Activated CD4-positive, alpha-beta T cell treated with anti-CD3 and anti-CD28 coated beads, Interleukin-2, Interleukin-6, amounts not matched to agents 100 ng/mL and 50 ng/mL, durations not matched to agents 16 hours and 8 hours (primary cell): ENCODE measurements around the gene GOLT1B.
A peak's percentile ranks its signal among the peaks of the same experiment; 100 is the strongest.
"Not testable (repeated sequence)": the region's sequence is repeated elsewhere in the genome, so short reads cannot be mapped to it uniquely, and the experiment has no call there.

Experiments used
- DNase-seq: peaks from one replicate; pipeline ENCODE4 v3.0.0-alpha.2; 2020

Gene GOLT1B

GRCh38 chr12:21501258-21502163, at the start of gene GOLT1B, which contains the start of gene RECQL:
Gene GOLT1B (plus strand): TSS chr12:21501789. CDS start chr12:21501924, 135 bp downstream.
Gene RECQL (minus strand): TSS chr12:21501635. CDS start chr12:21499570, 2,065 bp downstream.
- DNase-seq = peak; percentile 97

GRCh38 chr12:21453312-21453852, 48.2 kb upstream of the GOLT1B start:
- DNase-seq = peak; percentile 83

- peak; percentile 84 for DNase-seq
Measured at GRCh38 chr12:21456291-21456780, 45.3 kb upstream of the GOLT1B start.

GRCh38 chr12:21459474-21459873, 42.1 kb upstream of the GOLT1B start:
- DNase-seq = no peak

GRCh38 chr12:21467334-21467733, 34.3 kb upstream of the GOLT1B start:
- not testable (repeated sequence) for DNase-seq

- DNase-seq = no peak
Measured at GRCh38 chr12:21471294-21471693, 30.3 kb upstream of the GOLT1B start.

- no peak for DNase-seq
Measured at GRCh38 chr12:21472197-21472823, 29.3 kb upstream of the GOLT1B start.

- DNase-seq = no peak
Measured at GRCh38 chr12:21475552-21475951, 26.0 kb upstream of the GOLT1B start.

- peak; percentile 24 for DNase-seq
Measured at GRCh38 chr12:21476949-21477348, 24.6 kb upstream of the GOLT1B start.

- no peak for DNase-seq
Measured at GRCh38 chr12:21478756-21479455, 22.7 kb upstream of the GOLT1B start.

- no peak for DNase-seq
Measured at GRCh38 chr12:21483531-21483930, 18.1 kb upstream of the GOLT1B start.

- DNase-seq = no peak
Measured at GRCh38 chr12:21485998-21486397, 15.6 kb upstream of the GOLT1B start.

- DNase-seq = no peak
Measured at GRCh38 chr12:21499765-21500164, 1.8 kb upstream of the GOLT1B start.

- no peak for DNase-seq
Measured at GRCh38 chr12:21500786-21501257, 767 bp upstream of the GOLT1B start.

- peak; percentile 31 for DNase-seq
Measured at GRCh38 chr12:21502164-21502496, 541 bp downstream of the GOLT1B start.

GRCh38 chr12:21502872-21503271, 1.3 kb downstream of the GOLT1B start:
- no peak for DNase-seq

GRCh38 chr12:21505888-21506287, 4.3 kb downstream of the GOLT1B start:
- no peak for DNase-seq

GRCh38 chr12:21507849-21508248, 6.3 kb downstream of the GOLT1B start:
- DNase-seq = no peak

GRCh38 chr12:21509768-21510167, 8.2 kb downstream of the GOLT1B start:
- DNase-seq = peak; percentile 49

- DNase-seq = no peak
Measured at GRCh38 chr12:21516281-21516680, 14.7 kb downstream of the GOLT1B start.

GRCh38 chr12:21518451-21518850, 16.9 kb downstream of the GOLT1B start:
- no peak for DNase-seq

GRCh38 chr12:21521541-21521940, 20.0 kb downstream of the GOLT1B start:
- DNase-seq = no peak

- no peak for DNase-seq
Measured at GRCh38 chr12:21523148-21523547, 21.6 kb downstream of the GOLT1B start.
